BJ (cell line): Measurements from ENCODE around the gene PDZK1. TPM values are rescaled to one million over a fixed set of nuclear protein-coding genes. Genes with fewer than 3 reads are reported as not detected.
A peak's percentile ranks its signal among the peaks of the same experiment; 100 is the strongest.

Experiments used
- CTCF ChIA-PET: fragments of 350-600 bp; formaldehyde crosslinking; extraction: SDS; loops from one replicate; lab custom pipeline; 2021; ENCODE audit warnings: antibody characterized with exemption, inconsistent platforms; lab: Yijun Ruan, JAX
- POLR2A ChIA-PET: fragments of 300-600 bp; sonication (Branson Sonifier 250); formaldehyde crosslinking; extraction: SDS; loops from one replicate; lab custom pipeline; 2021; ENCODE audit warnings: antibody characterized with exemption; lab: Charles Lee
- DNase-seq: peaks from one replicate; pipeline ENCODE4 v3.0.0-alpha.2; 2011; ENCODE audit warnings: low read depth
- H3K27me3 ChIP-seq: 2 replicates; pipeline ENCODE4 v1.6.0; 2011; ENCODE audit warnings: low read length; ENCODE audit not compliant: control insufficient read depth, insufficient read depth
- H3K36me3 ChIP-seq: 2 replicates; pipeline ENCODE4 v1.5.1; 2011; ENCODE audit warnings: low read length; ENCODE audit not compliant: control insufficient read depth, insufficient read depth
- H3K4me3 ChIP-seq: 2 replicates; pipeline ENCODE4 v1.5.1; 2011; ENCODE audit warnings: low read depth, mild to moderate bottlenecking, control low read depth, low read length
- polyA minus RNA-seq: library from RNA; depleted of rRNA, polyadenylated mRNA; stranded (reverse); fragments of >200 nt; gene quantifications from 2 replicates; pipeline ENCODE4 v1.2.3, GENCODE V29; 2011; rRNA and poly(A)+ RNA removed
- polyA plus RNA-seq: library from polyadenylated mRNA; depleted of rRNA; stranded (reverse); fragments of >200 nt; gene quantifications from 2 replicates; pipeline ENCODE4 v1.2.3, GENCODE V29; 2011; rRNA removed
- TF ChIP-seq, protein P1 (sequence below): IDR thresholded peaks from 2 replicates; pipeline ENCODE4 v1.5.1; 2011; ENCODE audit warnings: low read depth, mild to moderate bottlenecking, control low read depth, inconsistent platforms, low read length, moderate library complexity; ENCODE audit not compliant: insufficient read depth

The PDZK1 gene
- polyA plus RNA-seq (0.15 and 0.56 TPM in 2 replicates), polyA minus RNA-seq (not detected in 2 replicates)

DNA sequence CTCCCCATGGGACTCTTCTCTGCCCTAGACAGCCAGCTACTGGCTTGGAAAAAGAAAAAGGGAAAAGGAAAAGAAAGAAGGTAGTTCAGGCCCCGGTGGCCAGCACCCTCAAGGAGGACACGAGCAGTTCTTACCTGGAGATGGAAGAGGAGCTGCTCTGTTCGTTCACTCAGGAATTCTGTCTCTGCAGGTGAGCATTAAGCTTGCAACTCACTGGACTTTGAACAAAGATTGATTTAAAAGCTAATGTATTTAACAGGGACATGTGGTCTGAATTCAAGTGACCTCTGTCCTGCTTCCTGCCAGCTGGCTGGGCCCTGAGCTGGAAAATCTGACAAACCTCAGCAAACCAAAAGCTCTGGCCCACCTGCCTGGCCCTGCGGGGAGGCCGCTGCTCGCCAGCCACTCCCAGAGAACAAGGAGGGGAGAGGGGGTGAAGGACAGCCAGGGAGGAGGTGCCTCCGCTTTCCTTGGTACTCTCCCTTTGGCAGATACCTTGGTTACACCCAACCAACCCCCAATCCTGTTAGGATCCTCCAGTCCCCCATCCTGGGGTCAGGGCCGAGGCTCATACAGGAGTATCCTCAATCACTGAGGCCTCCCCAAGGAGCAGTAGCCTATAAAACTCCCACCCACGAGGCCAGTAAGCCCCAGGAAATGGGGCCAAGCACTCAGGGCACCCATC lies at the start of gene PDZK1:
PDZK1 (minus strand) TSS at position 186 of the 685 bp plus-strand sequence. CDS start 19,347 bp downstream, outside the sequence.
- CTCF ChIA-PET, result interaction anchor here (1.4 kb wide), 1 partner anchor 15 kb away, joined by 10 read pairs; no protein-coding TSS in a partner anchor
- no peaks in the 10 kb centered on the region for H3K36me3 ChIP-seq
- DNase-seq, result no peak
- POLR2A ChIA-PET, result no interaction called here
- H3K27me3 ChIP-seq, result no peaks in the 10 kb centered on the region
- H3K4me3 ChIP-seq, result no peak within 1 kb of the TSS
- TF ChIP-seq, protein P1, sequence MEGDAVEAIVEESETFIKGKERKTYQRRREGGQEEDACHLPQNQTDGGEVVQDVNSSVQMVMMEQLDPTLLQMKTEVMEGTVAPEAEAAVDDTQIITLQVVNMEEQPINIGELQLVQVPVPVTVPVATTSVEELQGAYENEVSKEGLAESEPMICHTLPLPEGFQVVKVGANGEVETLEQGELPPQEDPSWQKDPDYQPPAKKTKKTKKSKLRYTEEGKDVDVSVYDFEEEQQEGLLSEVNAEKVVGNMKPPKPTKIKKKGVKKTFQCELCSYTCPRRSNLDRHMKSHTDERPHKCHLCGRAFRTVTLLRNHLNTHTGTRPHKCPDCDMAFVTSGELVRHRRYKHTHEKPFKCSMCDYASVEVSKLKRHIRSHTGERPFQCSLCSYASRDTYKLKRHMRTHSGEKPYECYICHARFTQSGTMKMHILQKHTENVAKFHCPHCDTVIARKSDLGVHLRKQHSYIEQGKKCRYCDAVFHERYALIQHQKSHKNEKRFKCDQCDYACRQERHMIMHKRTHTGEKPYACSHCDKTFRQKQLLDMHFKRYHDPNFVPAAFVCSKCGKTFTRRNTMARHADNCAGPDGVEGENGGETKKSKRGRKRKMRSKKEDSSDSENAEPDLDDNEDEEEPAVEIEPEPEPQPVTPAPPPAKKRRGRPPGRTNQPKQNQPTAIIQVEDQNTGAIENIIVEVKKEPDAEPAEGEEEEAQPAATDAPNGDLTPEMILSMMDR, result no peak

DNA sequence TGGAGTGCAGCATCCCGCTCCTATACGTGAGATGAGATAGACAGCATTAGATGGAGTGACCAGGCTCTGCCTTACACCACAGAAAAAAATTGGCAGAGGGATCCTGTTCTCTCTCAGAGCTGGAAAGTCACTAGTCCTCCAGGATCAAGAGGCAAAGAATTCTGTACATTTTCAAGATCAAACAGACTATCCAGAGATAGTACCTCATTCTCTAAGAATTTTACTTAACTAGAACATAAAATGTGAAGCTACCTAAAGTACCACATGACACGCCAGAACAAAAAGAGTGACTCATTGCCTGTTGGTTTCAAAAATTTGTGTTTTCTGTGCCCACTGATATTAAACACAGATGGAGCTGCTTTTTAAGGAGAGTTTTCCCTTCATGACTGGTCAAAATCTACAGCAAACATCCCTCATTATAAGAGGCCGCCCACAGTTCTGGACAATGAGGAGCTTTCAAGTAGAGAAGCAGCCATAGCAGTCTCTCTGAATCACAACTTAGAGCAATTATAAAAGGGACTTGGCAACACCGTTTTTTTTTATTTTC lies 44.4 kb upstream of the PDZK1 start:
- TF ChIP-seq, protein P1, result no peak
- DNase-seq, result peak; percentile 98
- Histone ChIP-seq H3K4me3 (no peak overlapping the region), H3K27me3 (no peaks in the 10 kb centered on the region), H3K36me3 (peaks cover 3% of the 10 kb centered on the region)
- POLR2A ChIA-PET, result no interaction called here
- CTCF ChIA-PET, result interaction anchor here (0.8 to 2.1 kb wide), 3 partner anchors 11 to 31 kb away, joined by 5 to 9 read pairs (median 7); no protein-coding TSS in a partner anchor

DNA sequence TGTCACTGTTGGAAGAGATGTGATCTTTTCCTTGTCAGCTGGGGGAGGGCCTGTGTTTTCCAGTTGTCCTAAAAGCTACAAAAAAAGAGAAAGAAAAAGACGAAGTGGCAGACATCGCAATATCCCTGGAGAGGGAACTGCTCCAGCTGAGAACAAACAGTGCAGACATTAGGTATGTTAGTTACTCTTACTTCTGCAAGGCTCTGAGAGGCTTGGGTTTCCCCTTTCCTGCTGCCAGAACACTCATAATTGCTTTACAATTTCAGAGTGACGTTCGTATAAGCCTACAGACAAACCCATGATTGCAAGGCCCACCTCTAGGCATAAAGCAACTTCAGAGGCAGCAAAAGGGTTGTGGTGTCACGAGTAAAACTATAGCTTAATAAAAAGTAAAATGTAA lies 43.3 kb upstream of the PDZK1 start:
- peaks cover 3% of the 10 kb centered on the region for H3K36me3 ChIP-seq
- DNase-seq, result no peak
- TF ChIP-seq, protein P1, result no peak
- no peaks in the 10 kb centered on the region for H3K27me3 ChIP-seq
- CTCF ChIA-PET, result interaction anchor here (2.1 kb wide), 2 partner anchors 10 to 29 kb away, joined by 5 to 7 read pairs; no protein-coding TSS in a partner anchor
- H3K4me3 ChIP-seq, result no peak overlapping the region
- POLR2A ChIA-PET, result no interaction called here

DNA sequence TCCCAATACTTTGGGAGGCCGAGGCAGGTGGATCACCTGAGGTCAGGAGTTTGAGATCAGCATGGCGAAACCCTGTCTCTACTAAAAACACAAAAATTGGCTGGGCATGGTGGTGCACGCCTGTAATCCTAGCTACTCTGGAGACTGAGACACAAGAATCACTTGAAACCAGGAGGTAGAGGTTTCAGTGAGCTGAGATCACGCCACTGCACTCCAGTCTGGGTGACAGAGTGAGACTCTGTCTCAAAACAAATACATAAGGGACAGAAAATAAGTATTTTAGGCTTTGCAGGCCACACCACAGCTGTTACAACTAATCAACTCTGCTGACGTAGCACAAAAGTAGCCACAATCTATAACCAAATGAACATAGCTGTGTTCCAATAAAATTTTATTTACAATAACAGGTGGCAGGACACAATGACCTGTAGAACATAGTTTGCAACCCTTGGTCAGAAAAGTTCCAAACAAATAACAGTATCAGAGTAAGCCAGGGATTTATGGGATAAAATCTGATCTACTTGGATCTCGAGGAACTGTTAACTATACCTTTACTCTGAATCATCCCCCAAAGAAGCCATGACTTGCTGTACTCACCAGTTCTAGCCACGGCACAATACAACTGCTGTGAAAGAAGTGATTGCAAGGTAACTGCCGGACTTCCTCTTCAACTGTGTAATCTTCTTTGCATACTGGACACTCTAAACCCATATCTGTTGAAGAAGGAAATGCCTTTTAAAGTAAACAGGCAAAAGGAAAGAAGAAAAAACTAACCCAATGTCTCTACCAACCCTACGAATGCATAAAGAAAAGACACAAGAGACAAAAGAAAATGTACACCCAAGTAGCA lies 40.5 kb upstream of the PDZK1 start:
- H3K27me3 ChIP-seq, result no peaks in the 10 kb centered on the region
- CTCF ChIA-PET, result interaction anchor here (0.6 to 1.6 kb wide), 2 partner anchors 11 to 100 kb away, joined by 3 read pairs; no protein-coding TSS in a partner anchor
- TF ChIP-seq, protein P1, result no peak
- no peak for DNase-seq
- POLR2A ChIA-PET, result no interaction called here
- H3K36me3 ChIP-seq, result peaks cover 5% of the 10 kb centered on the region
- no peak overlapping the region for H3K4me3 ChIP-seq
